ENCODE results near the gene IGF2BP1. TPM values are rescaled to one million over a fixed set of nuclear protein-coding genes. Genes with fewer than 3 reads are reported as not detected.

IGF2BP1 gene
- total and polyA plus RNA-seq, 2 donors (not counting 1 experiment from before 2014, with no cell fraction given), result under 0.01 to 1.1 TPM

GRCh38 chr17:49015924-49016774 is 19.0 kb downstream of the IGF2BP1 start:
- Histone ChIP-seq H3K4me1 (ENCODE audit: control insufficient read depth, extremely low read depth, insufficient read depth, low read length) (peaks cover 6% of the 10 kb centered on the region), H3K4me2 (ENCODE audit: extremely low read depth, insufficient read depth, low read length) (no peak overlapping the region), H4K20me1 (ENCODE audit: control insufficient read depth, extremely low read depth, insufficient read depth, low read length) (no peaks in the 10 kb centered on the region), H3K4me3 (replicated peaks in 1 of 4; ENCODE audit: control extremely low read depth in 1 of 4, insufficient read depth in 1 of 4, low read depth in 3 of 4, low read length in 4 of 4) (no peak overlapping the region), H3K36me3 (ENCODE audit: control insufficient read depth, insufficient read depth, low read length) (no peaks in the 10 kb centered on the region), H3K79me2 (ENCODE audit: control insufficient read depth, insufficient read depth, low read length) (no peaks in the 10 kb centered on the region), H3K27me3 (ENCODE audit: control insufficient read depth, insufficient read depth, low read length) (peaks cover 40% of the 10 kb centered on the region), H3K9ac (ENCODE audit: insufficient read depth, low read length) (no peak overlapping the region), H3K9me3 (ENCODE audit: control insufficient read depth, insufficient read depth, low read depth, low read length) (no peaks in the 10 kb centered on the region), H2AFZ (ENCODE audit: low read length) (no peak overlapping the region), H3K27ac (ENCODE audit: insufficient read depth, low read length) (no peak overlapping the region)
- peak in 1 of 2 donors; percentile 33 for DNase-seq (ENCODE audit: low read depth in 2 of 2)
- TF ChIP-seq CTCF (conservative IDR thresholded peaks at IDR 0.05 in 1 of 2, IDR thresholded peaks at IDR 0.05 in 1 of 2; ENCODE audit: low read depth in 1 of 2, low read length in 2 of 2) (no peak), EZH2 (IDR thresholded peaks at IDR 0.05; ENCODE audit: low read length, missing control alignments) (peak; percentile 47)

GRCh38 chr17:49016775-49017463 is 19.7 kb downstream of the IGF2BP1 start:
- Histone ChIP-seq H3K79me2 (ENCODE audit: control insufficient read depth, insufficient read depth, low read length) (no peaks in the 10 kb centered on the region), H3K9ac (ENCODE audit: insufficient read depth, low read length) (no peak overlapping the region), H3K27me3 (ENCODE audit: control insufficient read depth, insufficient read depth, low read length) (peaks cover 34% of the 10 kb centered on the region), H3K27ac (ENCODE audit: insufficient read depth, low read length) (no peak overlapping the region), H3K4me1 (ENCODE audit: control insufficient read depth, extremely low read depth, insufficient read depth, low read length) (peaks cover 6% of the 10 kb centered on the region), H3K9me3 (ENCODE audit: control insufficient read depth, insufficient read depth, low read depth, low read length) (no peaks in the 10 kb centered on the region), H3K4me2 (ENCODE audit: extremely low read depth, insufficient read depth, low read length) (peak overlapping the region; percentile 44), H2AFZ (ENCODE audit: low read length) (no peak overlapping the region), H4K20me1 (ENCODE audit: control insufficient read depth, extremely low read depth, insufficient read depth, low read length) (no peaks in the 10 kb centered on the region), H3K36me3 (ENCODE audit: control insufficient read depth, insufficient read depth, low read length) (no peaks in the 10 kb centered on the region), H3K4me3 (replicated peaks in 1 of 4; ENCODE audit: control extremely low read depth in 1 of 4, insufficient read depth in 1 of 4, low read depth in 3 of 4, low read length in 4 of 4) (no peak overlapping the region)
- peak; percentile 79 to 89 for DNase-seq (ENCODE audit: low read depth in 2 of 2)
- TF ChIP-seq EZH2 (IDR thresholded peaks at IDR 0.05; ENCODE audit: low read length, missing control alignments) (no peak), CTCF (conservative IDR thresholded peaks at IDR 0.05 in 1 of 2, IDR thresholded peaks at IDR 0.05 in 1 of 2; ENCODE audit: low read depth in 1 of 2, low read length in 2 of 2) (no peak)

GRCh38 chr17:49018116-49018612 is 21.0 kb downstream of the IGF2BP1 start:
- Histone ChIP-seq H3K4me1 (ENCODE audit: control insufficient read depth, extremely low read depth, insufficient read depth, low read length) (peaks cover 8% of the 10 kb centered on the region), H3K27me3 (ENCODE audit: control insufficient read depth, insufficient read depth, low read length) (peaks cover 22% of the 10 kb centered on the region), H2AFZ (ENCODE audit: low read length) (no peak overlapping the region), H3K36me3 (ENCODE audit: control insufficient read depth, insufficient read depth, low read length) (no peaks in the 10 kb centered on the region), H4K20me1 (ENCODE audit: control insufficient read depth, extremely low read depth, insufficient read depth, low read length) (no peaks in the 10 kb centered on the region), H3K9ac (ENCODE audit: insufficient read depth, low read length) (no peak overlapping the region), H3K4me2 (ENCODE audit: extremely low read depth, insufficient read depth, low read length) (no peak overlapping the region), H3K4me3 (replicated peaks in 1 of 4; ENCODE audit: control extremely low read depth in 1 of 4, insufficient read depth in 1 of 4, low read depth in 3 of 4, low read length in 4 of 4) (no peak overlapping the region), H3K9me3 (ENCODE audit: control insufficient read depth, insufficient read depth, low read depth, low read length) (no peaks in the 10 kb centered on the region), H3K79me2 (ENCODE audit: control insufficient read depth, insufficient read depth, low read length) (no peaks in the 10 kb centered on the region), H3K27ac (ENCODE audit: insufficient read depth, low read length) (no peak overlapping the region)
- no peak for DNase-seq (ENCODE audit: low read depth in 2 of 2)
- TF ChIP-seq CTCF (conservative IDR thresholded peaks at IDR 0.05 in 1 of 2, IDR thresholded peaks at IDR 0.05 in 1 of 2; ENCODE audit: low read depth in 1 of 2, low read length in 2 of 2) (no peak), EZH2 (IDR thresholded peaks at IDR 0.05; ENCODE audit: low read length, missing control alignments) (no peak)
